Uterus (tissue), 2 donors: ENCODE data around the gene C1orf159.

Experiments
- POLR2A ChIP-seq, 2 donors: fragments of 450-650 bp; IDR thresholded peaks; one replicate each; pipeline ENCODE4 v1.6.1; 2016; ENCODE audit warnings: antibody characterized with exemption in 2 of 2, mild to moderate bottlenecking in 1 of 2, moderate library complexity in 1 of 2
- TF ChIP-seq, protein P1 (sequence below), 4 experiments: fragments of 200-600 bp in 2 of 4; fragments of 450-650 bp in 2 of 4; sonication (generic) in 2 of 4; IDR thresholded peaks; one replicate each; pipeline ENCODE4 v1.5.1; 2016 to 2019; ENCODE audit warnings: antibody characterized with exemption in 4 of 4, mild to moderate bottlenecking in 2 of 4, moderate library complexity in 1 of 4

DNA sequence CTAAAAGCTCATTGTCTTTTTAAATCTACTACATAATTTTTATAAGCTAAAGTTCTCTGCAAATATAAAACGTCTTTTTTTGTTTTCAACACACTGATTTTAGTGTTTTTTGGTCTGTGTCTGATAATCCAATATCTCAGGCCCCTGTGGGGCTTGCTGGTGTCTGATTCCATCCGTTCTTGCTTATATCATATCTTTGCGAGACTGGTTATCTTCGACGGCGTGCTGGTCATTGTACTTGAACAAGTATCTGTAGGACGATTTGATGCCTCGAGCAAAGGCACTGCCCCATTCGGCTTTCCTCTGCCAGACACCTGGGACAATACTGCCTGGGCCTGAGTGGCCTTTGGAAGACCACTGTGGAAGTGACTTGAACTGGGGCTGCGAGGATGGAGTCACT lies 39.4 kb upstream of the C1orf159 start:
- TF ChIP-seq, protein P1, sequence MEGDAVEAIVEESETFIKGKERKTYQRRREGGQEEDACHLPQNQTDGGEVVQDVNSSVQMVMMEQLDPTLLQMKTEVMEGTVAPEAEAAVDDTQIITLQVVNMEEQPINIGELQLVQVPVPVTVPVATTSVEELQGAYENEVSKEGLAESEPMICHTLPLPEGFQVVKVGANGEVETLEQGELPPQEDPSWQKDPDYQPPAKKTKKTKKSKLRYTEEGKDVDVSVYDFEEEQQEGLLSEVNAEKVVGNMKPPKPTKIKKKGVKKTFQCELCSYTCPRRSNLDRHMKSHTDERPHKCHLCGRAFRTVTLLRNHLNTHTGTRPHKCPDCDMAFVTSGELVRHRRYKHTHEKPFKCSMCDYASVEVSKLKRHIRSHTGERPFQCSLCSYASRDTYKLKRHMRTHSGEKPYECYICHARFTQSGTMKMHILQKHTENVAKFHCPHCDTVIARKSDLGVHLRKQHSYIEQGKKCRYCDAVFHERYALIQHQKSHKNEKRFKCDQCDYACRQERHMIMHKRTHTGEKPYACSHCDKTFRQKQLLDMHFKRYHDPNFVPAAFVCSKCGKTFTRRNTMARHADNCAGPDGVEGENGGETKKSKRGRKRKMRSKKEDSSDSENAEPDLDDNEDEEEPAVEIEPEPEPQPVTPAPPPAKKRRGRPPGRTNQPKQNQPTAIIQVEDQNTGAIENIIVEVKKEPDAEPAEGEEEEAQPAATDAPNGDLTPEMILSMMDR (IDR thresholded peaks at IDR 0.05): no peak
- no peak for TF ChIP-seq POLR2A (IDR thresholded peaks at IDR 0.05)
